G401.6 (cell line): ENCODE data around the gene MPZL1.

ENCODE experiments used
- FAIRE-seq: peaks from 2 replicates; lab custom pipeline; 2012; peaks lifted over from hg19 to GRCh38; lab: Jason Lieb, UNC

MPZL1 gene

GRCh38 chr1:167751676-167752075, 29.9 kb downstream of the MPZL1 start:
- FAIRE-seq: no peak

- no peak for FAIRE-seq
These were observed 30.6 kb downstream of the MPZL1 start for GRCh38 chr1:167752219-167752985.

DNA sequence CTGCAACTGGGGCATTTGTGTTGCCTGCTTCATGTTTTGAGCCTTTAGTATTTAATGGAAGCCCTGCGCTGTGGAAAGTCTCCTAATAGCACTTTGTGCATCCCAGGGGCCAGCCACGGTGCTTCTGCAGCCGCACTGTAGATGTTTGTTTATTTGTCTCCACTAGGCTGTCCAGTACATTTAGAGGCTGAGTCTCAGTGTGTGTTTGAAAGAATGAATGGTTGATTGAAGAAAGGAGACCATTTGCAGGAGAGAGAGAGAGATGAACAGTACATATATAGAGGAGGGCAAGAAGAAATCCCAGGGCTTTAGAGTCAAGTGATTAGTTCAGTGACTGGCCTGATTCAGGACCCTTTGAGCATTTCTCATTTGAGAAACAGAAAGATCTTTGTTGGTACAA, 33.9 kb downstream of the MPZL1 start:
- FAIRE-seq: no peak

GRCh38 chr1:167756730-167757405, 35.1 kb downstream of the MPZL1 start:
- FAIRE-seq: no peak

DNA sequence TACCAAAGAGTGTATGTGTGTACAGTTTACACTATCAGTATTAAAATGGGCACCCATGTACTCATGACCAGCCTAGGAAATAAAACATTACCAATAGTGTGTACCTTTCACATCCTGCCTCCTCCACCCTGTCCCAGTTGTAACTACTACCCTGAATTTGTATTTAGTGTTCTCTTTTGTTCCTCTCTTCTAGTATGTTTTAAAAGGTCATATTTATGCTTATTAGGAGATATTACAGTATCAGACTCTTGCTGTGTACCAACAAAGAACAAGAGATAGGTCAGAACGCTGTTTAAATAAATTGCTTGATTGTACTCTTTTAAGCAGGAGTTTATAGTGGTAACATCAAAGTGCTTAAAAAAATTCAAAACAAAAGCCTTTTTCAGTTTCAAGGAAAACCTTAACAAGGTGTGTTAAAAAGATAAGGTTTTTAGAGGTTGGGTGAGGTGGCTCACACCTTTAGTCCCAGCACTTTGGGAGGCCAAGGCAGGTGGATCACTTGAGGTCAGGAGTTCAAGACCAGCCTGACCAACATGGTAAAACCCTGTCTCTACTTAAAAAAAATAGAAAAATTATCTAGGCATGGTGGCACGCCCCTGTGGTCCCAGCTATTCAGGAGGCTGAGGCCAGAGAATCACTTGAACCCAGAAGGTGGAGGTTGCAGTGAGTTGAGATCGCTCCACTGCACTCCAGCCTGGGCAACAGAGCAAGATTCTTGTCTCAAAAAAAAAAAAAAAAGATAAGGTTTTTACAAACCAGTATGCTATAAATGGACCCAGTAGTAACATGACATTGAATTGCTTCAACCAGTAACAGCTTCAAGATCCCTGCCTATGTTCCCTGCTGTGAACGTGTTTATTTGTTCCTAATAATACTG, 35.9 kb downstream of the MPZL1 start:
- no peak for FAIRE-seq

- no peak for FAIRE-seq
These were observed 39.6 kb downstream of the MPZL1 start for GRCh38 chr1:167761400-167761799.

DNA sequence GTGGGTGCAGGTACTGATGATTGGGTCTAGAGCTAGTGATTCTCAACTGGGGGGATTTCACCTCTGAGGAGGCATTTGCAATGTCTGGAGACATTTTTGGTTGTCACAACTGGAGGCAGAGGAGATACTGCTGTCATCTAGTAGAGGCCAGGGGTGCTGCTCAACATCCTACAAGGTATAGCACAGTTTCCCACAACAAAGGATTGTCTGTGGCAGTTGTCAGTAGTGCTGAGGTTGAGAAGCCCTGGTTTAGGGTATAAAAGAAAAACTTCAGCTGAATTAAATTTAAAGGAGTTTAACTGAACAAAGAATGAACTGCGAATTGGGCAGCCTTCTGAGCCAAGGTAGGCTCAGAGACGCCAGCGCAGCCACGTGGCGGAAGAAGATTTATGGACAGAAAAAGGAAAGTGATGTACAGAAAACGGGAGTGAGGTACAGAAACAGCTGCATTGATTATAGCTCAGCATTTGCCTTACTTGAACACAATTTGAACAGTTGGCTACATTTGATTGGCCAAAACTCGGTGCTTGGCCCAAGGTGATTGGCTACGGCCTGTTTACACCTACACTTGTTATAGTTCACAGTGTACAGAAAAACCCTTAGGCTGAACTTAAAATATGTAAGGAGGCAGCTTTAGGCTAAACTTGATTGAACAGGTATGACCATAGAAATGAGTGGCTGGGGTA, 40.4 kb downstream of the MPZL1 start:
- FAIRE-seq: no peak

DNA sequence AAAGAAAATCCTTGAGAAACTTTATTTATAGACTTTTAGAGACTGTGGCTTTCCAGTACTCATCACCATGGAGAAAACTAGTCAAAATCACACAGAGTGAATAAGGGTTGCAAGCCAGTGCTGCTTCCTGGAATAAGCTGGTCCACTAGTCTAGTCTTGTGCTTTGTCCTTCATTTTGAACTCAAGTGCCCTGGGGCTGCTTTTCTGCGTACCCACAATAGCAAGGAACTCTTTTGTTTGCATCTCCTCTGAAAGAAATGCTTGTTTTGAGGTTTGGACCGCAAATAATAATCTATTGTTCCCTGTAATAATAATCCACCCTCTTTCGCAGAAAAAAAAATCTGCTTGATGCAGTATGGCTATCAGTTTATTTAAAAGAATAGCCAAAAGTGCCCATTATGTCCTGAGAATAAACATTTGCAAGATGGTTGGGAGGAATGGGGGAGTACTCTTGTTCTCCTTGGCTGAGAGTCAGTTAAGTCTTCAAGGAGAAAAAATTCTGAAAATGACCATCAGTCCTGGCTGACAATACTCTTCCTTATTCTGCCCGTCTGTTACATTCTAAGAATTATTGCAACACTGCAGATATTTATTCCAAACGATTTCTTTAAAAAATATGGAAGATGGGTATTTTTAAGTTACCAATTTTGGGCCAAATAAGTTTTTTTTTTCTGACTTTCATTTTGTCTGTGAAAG, 41.9 kb downstream of the MPZL1 start:
- no peak for FAIRE-seq

DNA sequence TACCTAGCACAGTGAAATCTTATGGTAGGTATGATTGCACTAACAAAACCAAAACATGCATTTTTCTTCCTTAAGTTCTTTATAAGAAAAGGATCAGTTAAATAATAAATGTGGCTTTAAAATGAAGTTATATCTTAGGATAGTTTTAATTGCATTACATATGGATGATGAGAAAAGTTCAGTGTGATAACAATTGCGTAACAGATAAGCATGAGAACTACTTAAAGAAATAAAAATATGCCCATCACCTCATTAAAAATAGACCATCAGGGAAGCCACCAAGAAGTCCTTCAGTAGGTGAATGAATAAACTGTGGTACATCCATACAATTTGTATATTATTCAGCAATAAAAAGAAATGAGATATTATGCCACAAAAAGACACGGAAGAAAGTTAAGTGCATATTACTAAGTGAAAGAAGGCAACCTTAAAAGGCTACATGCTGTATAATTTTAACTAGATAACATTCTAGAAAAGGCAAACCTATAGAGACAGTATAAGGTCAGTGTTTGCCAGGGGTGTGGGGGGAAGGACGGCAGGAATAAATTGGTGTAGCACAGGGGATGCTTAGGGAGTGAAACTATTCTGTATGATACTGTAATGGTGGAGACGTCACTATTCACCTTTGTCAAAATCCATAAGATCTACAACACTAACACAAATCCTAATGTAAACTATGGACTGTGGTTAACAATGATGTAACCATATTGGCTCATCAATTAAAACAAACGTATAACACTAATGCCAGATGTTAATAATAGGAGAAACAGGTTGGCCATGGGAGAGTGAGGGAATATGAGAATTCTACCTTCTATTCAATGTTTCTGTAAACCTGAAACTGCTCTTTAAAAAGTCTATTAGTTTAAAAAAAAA, 42.9 kb downstream of the MPZL1 start:
- FAIRE-seq: no peak

DNA sequence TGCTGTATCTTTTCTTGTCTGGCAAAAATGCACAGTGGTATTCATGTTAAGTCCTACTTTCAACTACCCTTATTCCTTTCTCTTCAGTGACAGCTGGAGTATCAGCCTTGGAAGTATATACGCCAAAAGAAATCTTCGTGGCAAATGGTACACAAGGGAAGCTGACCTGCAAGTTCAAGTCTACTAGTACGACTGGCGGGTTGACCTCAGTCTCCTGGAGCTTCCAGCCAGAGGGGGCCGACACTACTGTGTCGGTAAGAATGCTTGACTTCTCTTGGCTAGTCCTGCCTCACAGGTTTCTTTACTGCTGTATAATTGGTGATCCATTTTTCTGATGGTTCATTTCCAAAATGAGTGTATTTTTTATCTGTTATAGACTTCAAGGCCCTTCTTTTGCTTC, 43.7 kb downstream of the MPZL1 start:
- FAIRE-seq: no peak

DNA sequence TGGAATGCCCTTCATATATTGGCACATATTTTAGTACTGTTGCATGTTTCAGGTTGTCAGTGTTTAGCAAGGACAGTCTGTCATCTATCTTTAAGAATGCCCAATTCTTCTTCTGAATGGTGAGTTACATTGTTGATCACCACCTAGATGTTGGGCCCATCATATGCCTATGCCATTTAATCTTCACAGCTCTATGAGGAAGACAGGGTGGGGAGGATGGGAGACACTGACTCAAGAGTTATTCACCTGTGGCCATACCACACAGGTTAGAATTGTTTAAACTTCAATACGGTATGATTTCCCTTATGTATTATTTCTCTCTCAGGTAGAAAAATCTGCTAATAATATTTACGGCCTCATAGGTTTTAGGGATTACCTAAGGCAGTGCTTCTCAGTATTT, 44.8 kb downstream of the MPZL1 start:
- FAIRE-seq: no peak

DNA sequence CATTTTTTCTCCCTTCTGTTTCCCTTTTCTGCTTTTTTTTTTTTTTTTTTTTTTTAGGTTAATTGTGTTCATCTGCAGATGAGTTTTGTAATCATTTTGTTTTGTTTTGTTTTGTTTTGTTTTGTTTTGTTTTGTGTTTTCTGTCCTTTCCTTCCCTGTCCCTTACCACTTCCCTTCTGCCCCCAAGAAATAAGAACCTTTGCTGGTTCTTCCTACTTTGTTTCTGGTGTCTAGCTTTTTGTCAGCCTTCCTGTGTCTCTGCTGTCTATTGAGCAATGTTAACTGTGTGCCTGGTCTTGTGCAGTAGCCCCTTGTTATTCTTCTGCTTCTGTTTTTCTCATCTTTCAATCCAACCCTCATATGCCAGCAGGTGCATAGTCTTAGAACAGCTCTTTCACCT, 46.0 kb downstream of the MPZL1 start:
- FAIRE-seq: no peak

- no peak for FAIRE-seq
These were observed 48.3 kb downstream of the MPZL1 start for GRCh38 chr1:167770127-167770526.

DNA sequence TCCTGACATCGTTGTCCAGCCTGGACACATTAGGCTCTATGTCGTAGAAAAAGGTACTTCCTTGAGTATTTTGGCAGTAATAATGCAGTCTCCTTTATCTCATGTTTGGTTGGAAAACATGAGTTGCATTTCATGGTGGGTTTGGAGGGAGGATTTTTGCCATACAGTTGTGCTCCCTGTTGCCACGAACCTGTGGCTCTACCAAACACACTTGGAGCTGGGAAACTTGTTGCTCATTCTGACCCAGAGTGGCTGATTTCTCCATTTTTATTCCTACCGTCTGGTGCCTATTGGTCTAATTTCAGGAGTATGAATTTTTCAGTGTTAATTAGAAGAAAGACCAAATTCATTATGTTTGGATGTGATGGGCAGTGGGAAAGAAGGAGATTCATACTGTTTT, 50.7 kb downstream of the MPZL1 start:
- FAIRE-seq: no peak

GRCh38 chr1:167773516-167773915, 51.7 kb downstream of the MPZL1 start:
- FAIRE-seq: no peak

DNA sequence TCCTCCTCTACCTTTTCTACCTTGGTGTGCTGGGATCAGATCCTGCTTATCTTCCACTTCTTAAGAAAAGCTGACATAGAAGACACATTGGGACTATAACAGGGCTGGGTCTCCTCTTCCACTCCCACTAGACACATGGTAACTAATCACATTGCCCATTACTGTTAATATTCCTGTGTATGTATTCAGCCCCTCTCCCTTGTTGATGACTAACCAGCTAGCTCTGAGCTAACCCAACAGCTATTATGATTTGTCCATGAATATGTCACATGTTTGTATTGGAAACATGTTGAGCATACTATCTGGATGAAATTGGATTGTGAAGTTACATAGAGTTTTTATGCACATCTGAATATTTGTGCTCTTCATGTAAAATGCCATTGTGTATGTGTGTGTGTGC, 52.9 kb downstream of the MPZL1 start:
- no peak for FAIRE-seq

GRCh38 chr1:167775178-167775577, 53.4 kb downstream of the MPZL1 start:
- FAIRE-seq: no peak

DNA sequence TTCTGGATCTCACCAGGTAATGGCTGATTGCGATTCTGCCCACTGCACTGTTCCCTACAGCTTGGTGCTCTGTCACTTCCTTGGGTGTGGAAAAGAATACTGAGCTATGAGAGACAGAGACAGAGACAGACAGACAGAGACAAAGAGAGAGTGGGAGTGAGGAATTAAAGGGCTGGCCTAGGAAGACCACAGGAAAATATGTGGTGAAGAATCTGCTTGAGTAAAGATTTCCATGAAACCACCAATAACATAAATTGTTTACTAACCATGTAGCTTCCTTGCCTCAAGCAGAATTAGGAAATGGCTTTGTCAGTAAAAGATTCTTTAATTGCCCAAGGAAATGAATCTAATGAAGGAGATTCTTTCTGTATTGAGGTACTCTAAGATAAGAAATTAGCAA, 54.4 kb downstream of the MPZL1 start:
- FAIRE-seq: no peak

DNA sequence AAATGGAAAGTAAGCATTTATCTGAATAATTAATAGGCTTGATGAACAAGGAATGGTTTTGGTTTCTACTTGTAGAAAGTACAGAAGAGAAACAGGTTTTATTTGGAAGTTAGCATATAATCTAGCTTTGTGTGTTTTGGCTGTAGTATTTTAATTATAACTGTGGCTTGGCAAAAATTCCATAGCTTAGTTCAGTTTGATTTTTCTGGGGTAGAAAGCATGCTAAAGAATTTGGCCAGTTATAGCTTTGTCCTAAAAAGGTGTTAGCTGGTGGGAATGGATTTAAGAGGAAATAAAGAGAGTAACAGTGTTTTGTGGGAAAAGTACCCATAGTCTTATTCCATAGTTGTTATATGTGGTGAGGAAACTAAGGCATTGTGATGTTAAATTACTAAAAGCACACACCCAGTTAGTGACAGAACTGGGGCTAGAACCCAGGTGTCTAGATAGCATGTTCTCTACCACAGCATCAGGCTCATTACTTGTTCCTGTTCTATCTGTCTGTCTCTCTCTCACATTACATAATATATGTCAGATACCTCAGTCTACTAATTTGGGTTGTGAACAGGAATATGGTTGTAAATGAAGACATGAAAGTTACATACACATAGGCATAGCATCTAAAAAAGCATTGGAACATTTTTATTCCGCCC, 55.0 kb downstream of the MPZL1 start:
- no peak for FAIRE-seq

- FAIRE-seq: no peak
These were observed 55.5 kb downstream of the MPZL1 start for GRCh38 chr1:167777269-167777650.
